ENCODE data around the gene GLCE.
"Not testable (repeated sequence)": the region's sequence is repeated elsewhere in the genome, so short reads cannot be mapped to it uniquely, and the experiment has no call there.

The GLCE gene

DNA sequence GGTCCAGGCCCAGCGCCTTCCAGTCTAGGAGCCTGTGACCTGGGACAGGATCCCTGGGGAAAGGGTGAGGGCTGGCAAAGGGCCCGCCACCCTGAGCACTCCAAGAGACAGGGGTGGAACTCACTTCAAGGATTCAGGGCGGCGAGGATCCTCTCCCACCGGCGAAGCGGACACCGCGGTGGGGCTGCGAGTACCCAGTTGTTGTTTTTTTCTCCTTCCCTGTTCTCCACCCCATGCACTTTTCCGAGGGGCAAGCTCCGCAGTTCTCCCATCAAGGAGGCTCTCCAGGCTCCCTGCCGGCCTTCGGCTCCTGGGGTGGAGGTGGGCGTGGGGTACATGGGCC lies 137.9 kb downstream of the GLCE start:
- no peak for DNase-seq

DNA sequence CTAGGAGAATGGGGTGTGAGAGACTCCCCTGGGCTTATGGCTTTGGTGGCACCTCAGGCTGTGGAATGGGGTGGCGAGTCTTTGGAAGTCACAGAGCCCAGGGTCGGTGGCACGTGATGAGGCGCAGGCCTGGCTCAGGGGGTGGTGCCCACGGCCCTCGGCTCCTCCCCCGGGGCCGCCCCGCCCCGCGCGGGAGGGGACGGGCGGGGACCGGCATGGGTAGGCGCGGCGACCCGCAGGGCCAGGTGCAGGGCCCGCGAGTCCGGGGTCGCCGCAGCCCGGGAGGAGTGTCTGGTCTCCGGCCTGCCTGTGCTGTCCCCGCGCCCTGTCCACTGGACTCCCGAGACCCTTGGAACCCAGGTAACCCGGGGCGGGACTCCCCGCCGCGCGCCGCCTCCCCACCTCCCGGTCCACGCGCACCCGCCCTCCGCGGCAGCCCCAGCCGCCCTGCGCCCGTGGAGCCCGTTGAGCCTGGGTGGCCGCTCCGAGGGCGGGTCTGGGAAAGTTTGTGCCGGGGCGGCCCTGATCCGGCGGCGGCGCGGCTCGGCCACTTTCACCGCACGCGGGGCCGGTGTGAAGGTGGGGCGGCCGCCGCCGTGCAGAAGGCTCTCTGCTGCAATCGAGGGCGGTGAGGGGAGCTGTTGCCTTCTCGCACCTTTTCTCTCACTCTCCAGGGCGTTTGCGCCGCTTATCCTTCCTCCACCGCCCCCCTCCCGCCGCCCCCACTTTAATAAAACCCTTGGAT lies 138.4 kb downstream of the GLCE start, which contains the start of gene PAQR5:
Gene PAQR5, plus strand, starts transcription at position 216 of the 745 bp plus-strand sequence. CDS start 61,169 bp downstream, outside the sequence.
- peak in 1 of 51 donors; percentile 23 for DNase-seq

DNA sequence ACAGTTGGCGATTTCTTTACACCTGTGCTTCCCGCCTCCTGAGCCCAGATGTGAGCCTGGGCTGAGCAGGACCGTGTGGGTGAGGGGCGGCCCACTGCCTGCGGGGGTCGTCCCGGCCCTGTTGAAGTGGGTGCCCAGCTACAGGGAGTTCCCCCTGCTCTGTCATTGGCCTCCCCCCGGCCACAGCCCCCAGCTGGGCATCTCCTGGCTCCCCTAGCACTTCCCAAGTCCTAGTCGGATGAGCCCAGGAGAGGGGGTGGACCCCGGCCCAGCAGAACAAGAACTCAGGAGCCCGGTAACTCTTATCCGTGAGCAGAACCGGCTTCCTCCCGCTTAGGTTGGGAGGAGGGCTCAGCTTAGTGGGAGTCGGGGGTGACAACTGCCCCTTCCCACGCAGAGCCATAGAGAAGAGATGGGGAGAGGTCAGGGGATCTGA lies 139.0 kb downstream of the GLCE start:
- no peak for DNase-seq

DNA sequence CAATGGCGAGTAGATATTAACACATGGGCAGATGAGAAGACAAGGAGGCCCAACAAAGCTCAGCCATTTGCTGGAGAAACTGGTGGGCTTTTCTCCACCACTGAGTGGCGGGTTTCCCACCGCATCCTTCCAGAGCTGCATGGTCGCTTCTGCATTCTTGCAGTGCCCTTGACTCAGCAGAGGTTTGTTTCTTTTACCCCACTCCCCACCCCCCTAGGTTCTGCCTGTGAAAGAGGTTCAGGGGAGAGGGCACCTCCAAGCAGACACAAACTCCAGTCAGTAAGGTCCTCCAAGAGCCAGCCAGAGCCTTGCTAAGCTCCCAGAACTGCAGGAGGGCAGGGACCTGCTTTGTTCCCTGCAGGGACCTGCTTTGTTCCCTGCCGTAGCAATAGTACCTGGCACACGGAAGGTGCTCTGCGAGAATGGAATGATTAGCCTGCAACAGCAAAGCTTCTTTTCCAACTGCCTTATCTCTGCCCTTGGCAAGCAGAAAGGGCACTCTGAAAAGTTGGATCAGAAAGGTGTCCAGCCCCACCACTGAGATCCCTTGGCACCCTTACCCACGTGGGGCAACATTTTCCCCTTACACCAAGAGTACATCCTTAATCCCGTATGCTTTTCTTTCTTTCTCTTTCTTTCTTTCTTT lies 139.6 kb downstream of the GLCE start:
- DNase-seq: no peak

DNA sequence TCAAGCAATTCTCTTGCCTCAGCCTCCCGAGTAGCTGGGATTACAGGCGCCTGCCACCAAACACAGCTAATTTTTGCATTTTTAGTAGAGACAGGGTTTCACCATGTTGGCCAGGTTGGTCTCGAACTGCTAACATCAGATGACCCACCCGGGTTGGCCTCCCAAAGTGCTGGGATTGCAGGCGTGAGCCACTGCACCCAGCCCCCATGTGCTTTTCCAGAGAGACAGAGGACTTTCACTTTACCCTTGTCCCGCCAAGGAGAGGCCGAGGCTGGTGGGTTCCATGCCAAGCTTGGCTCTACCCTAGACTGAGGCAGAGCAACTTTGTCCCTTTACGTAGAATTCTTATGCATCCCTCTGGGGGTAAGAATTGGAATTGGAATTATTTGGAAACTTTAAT lies 140.7 kb downstream of the GLCE start:
- DNase-seq: not testable (repeated sequence)

DNA sequence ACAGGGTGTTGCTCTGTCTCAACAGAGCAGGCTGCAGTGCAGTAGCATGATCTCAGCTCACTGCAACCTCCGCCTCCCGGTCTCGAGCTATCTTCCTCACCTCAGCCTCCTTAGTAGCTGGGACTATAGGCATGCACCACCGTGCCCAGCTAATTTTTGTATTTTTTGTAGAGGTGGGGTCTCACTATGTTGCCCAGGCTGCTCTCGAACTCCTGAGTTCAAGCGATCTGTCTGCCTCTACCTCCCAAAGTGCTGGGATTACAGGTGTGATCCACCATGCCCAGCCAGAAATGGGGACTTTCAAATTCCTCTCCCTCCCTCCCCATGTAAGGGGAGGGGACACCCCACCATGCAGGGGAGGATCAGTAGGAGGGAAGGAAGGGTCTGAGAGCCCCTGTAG lies 141.7 kb downstream of the GLCE start:
- not testable (repeated sequence) for DNase-seq

DNA sequence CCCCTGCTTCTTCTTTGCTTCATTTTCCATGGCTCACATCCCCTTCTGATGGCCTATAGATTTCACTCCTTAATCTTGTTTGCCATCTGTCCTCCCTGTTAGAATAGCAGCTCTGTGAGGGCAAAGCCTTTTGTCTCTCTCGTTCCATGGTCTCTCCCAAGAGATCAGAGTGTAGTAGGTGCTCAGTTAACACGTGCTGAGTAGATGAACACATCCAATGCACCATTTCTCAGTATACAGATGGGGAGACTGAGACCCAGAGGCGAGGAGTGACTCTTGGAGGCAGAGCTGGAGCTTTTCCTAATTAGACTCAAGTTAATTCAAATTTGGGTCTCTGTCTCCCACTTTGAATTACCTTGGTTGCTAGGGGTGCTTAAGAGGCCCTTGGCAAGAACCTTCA lies 142.5 kb downstream of the GLCE start:
- no peak for DNase-seq

DNA sequence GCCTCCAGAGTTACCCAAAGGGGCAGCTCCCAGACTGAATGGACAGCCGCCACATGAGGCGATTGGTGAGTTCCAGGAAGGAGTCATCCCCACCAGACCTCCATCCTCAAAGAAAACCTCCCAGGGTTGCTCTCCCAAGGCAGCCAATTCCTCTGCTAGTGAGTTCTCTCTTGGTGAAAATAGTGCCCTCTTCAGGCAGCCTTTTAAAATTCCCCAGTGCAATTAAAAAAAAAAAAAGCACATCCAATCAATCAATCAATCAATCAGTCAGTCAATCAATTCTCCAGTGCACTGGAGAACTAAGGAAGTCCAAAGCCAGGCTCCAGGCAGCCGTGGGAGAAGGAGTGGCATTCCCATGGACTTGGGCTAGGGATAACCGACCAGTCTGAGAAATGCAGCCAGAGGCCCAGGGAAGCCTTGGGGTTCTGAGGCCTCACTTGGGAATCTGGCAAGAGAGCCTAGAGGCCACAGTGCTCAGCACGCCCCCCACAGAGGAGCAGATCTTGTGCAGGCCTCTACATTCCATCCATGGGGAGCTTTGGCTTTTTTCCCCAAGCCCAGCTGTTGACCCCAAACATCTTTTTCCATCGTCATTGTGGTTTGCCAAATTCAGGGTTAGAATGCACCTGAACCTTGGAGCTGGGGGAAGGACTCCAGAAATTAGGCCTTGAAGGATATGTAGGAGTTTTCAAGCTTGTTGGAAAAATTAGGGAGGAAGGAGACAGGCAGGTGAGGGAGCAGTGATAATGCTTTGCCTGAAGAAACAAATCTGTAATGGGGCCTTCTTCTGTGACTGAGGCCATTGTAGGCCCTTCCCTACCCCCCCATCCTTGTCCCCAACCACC lies 143.1 kb downstream of the GLCE start:
- no peak for DNase-seq

DNA sequence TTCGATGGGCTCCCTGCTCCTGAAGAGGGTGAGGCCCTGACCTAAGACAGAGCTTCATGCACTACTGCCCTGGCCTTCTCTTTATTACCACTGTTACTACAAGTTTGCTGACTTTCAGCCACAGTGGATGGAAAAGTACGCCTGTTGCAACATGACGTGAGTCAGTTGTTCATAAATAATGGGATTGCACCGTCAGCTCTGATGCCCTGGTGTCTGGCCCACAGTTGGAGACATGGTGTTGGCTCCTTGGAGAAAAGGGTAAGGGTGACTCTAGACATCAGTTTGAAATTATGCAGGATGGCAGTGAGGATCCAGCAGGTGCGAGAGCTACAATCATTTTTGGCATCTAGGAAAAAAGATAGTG lies 143.7 kb downstream of the GLCE start:
- DNase-seq: no peak

DNA sequence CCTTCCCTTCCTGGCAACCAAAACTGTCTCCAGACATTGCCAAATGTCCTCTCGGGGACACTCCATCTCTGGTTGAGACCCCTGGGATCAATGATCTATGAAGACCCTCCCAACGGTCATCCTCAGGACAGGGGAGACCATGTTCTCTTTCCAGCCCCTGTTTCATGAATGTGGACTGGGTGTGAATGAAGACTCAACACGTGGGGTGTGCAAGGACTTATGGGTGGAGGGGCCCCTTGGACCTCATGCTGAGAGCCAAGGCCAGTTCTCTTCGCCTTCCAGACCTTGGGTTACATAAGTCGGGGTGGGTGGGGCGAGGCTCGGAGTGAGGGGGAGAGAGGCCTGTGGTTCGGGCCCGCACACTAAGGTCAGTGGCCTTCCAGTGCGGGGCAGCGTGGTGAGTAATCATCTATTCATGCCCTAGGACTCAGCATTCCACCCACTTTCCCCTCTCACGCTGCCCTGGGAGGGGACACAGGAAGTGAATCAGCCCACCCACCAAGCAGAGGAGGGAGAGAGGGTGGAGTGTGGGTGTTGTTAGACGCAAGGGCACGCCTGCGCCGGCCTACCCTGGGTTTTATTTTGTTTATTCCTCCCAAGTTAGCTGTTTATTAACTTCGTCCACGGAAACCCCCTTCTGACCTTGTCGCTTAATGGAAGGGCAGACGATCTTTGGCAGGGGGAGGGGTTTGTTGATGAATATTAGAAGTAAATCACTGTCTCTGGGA lies 144.9 kb downstream of the GLCE start:
- DNase-seq: no peak

DNA sequence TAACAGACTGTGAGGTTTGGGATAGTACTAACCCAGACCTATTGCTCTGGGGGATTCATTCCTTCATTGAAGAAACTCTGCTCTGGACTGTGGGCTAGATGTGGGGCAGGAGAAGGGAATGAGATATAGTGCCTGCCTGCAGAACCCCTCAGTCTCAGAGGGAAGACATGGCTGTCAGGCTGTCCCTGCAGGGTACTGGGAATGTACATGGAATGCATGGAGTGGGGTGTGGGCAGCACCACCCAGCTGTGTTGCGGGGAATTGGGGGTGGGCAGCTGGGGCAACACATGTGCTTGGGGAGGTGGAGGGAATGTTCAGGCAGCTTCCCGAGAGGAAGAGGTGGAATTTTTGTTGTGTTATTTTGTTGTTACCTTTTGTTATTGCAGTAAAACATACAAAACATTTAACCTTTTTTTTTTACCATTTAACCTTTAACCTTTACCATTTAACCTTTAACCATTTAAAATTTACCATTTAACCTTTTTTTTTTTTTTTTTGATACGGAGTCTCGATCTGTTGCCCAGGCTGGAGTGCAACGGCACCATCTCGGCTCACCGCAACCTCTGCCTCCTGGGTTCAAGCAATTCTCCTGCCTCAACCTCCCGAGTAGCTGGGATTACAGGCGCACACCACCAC lies 145.6 kb downstream of the GLCE start:
- DNase-seq: no peak

DNA sequence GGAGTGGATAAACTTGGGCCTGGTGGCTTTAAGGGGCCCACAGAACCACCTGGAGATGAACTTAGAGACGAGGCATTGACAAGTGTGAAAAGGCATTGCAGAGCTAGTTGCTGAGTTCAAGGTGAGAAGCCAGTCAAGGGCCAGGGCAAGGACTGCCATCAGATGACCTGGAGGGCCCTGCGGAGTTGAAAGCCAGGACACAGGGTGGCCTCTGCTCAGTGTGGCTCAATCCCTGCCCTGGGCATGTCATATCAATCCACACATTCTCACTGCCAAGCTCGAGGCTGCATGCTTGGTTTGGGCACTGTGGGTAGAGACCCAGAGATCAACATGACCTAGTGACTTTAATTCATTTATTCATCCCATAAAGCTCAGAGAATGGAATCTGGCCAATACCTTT lies 147.5 kb downstream of the GLCE start:
- DNase-seq: no peak

DNA sequence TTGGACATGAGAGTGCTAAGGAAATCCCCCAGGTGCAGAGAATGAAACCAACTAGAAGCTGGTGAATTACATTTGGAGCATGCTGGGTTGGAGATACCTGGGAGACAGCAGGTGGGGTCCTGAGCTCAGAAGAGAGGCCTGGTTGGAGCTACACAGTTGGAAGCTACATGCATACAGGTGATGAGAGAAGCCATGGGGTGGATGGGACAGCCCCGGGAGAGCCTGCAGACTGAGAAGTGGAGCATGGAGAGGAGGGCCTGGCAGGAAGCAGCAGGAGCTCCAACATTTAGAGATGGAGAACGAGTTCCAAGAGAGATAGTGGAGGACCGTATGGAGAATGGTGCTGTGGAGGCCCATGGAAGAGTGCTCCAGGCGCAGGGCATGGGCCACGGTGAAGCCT lies 148.5 kb downstream of the GLCE start:
- DNase-seq: no peak

DNA sequence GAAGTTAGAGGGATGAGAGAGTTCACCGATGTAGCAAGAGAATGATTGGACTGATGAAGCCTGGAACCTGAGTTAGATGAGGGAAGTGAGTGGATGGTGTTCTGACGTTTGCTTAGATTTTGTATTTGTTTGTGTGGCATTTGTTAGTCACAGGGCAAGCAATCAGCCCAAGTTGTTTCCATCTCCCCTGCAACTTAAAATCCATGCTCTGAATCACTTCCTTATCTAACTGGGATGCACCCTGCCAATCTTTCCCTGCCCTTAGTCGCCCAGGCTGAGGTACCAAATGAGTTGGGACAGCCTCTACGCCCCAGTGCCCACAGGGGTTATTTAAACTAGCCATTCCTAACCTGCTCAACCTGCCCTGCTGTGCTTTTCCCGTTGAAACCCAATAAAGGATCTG lies 150.9 kb downstream of the GLCE start:
- no peak for DNase-seq

DNA sequence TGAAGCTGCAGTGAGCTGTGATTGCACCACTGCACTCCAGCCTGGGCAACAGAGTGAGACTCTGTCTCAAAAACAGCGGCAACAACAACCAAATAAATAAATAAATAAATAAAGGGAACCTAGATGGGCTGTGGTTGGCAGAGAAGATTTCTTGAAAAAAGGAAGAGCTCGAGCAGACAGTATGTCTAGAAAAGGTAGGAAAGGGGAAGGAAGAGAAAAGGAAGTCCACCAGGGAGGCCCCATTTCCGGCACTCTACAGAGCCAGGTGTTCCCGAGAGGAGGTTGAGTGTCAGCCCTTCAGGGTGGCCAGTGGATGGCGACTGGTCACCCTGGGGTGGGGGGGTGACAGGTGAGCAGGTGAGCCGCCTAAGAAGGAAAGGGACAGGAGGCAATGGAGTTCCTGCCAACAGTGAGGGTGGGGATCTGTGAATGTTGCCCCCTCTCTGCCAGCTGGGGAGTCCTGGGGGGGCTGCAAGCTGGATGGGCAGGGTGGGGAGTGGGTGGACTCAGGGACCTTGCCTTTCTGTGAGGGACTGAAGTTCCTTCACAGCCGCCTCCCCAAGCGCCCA lies 153.1 kb downstream of the GLCE start:
- DNase-seq: no peak

DNA sequence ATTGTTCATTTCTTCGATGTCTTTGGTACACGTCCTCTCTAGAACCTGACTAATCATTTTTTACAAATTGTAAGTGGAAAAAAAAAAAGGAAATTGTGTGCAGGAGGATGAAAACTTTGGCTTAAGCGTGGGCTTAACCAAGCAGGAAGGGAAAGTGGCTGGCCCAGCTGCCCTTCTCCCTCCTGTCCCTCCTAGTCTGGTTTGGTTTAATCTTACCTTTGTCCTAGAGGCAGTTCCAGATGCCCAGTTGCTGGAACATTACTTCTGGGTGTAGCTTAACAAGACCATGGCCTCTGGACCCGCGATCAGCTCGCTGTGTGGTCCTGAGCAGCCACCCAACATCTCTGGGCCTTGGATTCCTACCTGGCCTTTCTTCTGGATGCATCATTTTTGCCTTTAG lies 153.7 kb downstream of the GLCE start:
- DNase-seq: no peak

DNA sequence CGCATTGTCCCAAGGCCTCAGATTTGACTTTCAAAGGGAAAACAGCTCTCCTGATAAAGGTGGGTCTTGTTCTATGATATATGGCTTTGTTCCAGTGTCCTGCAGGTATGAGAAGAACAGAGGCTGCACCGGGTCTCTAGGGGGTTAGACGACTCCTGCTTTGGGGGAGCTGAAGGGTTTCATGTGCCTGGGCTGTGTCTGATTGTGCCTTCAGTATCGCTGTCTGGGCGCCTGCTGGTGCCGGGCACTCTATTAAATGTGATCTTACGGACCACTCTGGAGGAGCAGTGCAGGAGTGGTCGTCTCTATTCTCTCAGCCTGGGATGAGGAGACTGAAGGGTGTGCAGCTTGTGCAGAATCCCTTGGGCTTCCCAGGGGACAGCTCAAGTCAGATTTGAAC lies 154.3 kb downstream of the GLCE start:
- no peak for DNase-seq

DNA sequence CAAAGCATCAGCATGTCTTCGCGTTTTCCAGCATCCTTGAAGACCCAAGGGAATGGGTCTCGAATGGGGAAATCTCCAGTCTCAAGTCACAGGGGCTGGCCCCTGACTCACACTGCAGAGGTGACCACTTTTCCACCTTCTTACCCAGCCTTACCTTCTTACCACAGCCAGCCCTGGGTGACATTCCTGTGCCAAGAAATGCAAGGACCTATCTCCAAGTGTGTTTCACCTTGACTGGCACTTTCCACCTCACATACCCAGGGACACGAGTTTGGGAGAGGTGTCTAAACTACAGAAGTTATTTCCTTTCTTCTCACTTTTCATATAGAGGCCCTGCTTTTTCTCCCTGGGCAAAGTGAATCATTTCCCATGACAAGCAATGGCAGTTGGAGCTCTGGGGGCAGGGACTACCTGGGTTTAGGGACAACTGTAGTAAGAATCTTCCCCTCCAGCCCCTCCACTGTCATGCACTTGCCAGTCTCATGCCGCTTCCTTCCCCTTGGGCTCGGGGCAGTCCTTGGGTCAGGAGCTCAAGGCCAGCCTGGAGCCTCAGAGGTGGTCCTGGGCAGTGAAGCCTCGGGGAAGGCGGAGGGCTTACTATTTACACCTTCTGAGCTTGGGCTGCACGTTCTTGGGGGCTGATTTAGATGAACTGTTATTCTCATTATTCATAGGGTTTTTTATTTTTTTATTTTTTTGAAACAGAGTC lies 155.1 kb downstream of the GLCE start:
- DNase-seq: no peak

DNA sequence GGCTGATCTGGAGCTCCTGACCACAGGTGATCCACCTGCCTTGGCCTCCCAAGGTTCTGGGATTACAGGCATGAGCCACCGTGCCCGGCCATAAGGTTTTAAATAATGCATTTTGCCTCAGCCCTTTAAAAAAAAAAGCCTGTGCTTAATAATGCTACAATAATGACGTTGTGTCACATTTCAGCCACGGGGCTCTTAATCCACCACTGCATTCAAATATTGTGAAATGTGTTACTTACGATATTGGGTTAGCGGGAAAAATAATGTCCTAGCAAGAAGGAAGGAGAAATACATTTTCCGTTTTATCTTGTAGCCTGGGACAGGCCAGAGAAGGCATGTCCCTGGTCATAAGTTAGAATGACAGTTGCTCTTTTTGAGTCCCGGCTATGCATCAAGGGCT lies 155.9 kb downstream of the GLCE start:
- no peak for DNase-seq

DNA sequence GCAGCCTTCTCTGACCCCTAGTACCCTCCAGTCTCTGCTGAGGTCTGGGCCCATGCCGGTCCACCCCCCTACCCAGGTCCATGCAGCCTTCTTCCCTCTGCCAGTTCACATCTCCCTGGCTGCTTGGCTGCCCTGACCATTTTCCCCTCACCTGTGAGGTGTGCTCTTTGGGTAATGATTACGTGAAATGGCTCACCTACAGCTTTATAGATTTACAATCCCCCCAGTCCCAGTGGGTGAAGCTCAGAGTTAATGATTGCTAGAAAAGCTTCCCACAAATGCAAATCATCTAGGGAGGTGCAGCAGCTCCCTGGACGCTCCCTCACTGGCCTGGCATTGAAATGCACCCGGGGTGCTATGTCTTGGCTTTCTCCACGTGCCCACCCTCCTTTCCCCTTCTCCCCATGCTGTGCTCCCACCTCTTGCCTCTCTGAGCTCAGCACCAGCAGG lies 157.0 kb downstream of the GLCE start:
- DNase-seq: no peak
